ENCODE measurements around the gene GARNL3. TPM values are rescaled to one million over a fixed set of nuclear protein-coding genes. Genes with fewer than 3 reads are reported as not detected.
A peak's percentile ranks its signal among the peaks of the same experiment; 100 is the strongest.

Gene GARNL3
- total RNA-seq, 1 experiment from 2014 or later: 1.1 TPM

- no peak for DNase-seq (ENCODE audit: low spot score)
Observed at GRCh38 chr9:127349483-127350113, 85.0 kb downstream of the GARNL3 start.

GRCh38 chr9:127351182-127352166 is 86.9 kb downstream of the GARNL3 start:
- no peak for DNase-seq (ENCODE audit: low spot score)

- DNase-seq (ENCODE audit: low spot score): no peak
Observed at GRCh38 chr9:127353882-127354281, 89.3 kb downstream of the GARNL3 start.

- DNase-seq (ENCODE audit: low spot score): no peak
Observed at GRCh38 chr9:127356906-127357305, 92.3 kb downstream of the GARNL3 start.

GRCh38 chr9:127358023-127358535 is 93.5 kb downstream of the GARNL3 start:
- DNase-seq (ENCODE audit: low spot score): no peak

- DNase-seq (ENCODE audit: low spot score): no peak
Observed at GRCh38 chr9:127358770-127359169, 94.2 kb downstream of the GARNL3 start.

GRCh38 chr9:127360250-127360649 is 95.7 kb downstream of the GARNL3 start:
- DNase-seq (ENCODE audit: low spot score): no peak

GRCh38 chr9:127360829-127361228 is 96.3 kb downstream of the GARNL3 start:
- peak; percentile 42 for DNase-seq (ENCODE audit: low spot score)

- DNase-seq (ENCODE audit: low spot score): no peak
Observed at GRCh38 chr9:127361561-127361960, 97.0 kb downstream of the GARNL3 start.

GRCh38 chr9:127362829-127363228 is 98.3 kb downstream of the GARNL3 start:
- DNase-seq (ENCODE audit: low spot score): no peak

- DNase-seq (ENCODE audit: low spot score): no peak
Observed at GRCh38 chr9:127365461-127365860, 100.9 kb downstream of the GARNL3 start.

- no peak for DNase-seq (ENCODE audit: low spot score)
Observed at GRCh38 chr9:127366594-127366993, 102.0 kb downstream of the GARNL3 start.

GRCh38 chr9:127368852-127369402 is 104.4 kb downstream of the GARNL3 start:
- DNase-seq (ENCODE audit: low spot score): no peak

- DNase-seq (ENCODE audit: low spot score): no peak
Observed at GRCh38 chr9:127369428-127369827, 104.9 kb downstream of the GARNL3 start.

- DNase-seq (ENCODE audit: low spot score): no peak
Observed at GRCh38 chr9:127370147-127370579, 105.6 kb downstream of the GARNL3 start.

- no peak for DNase-seq (ENCODE audit: low spot score)
Observed at GRCh38 chr9:127370672-127371648, 106.4 kb downstream of the GARNL3 start.

GRCh38 chr9:127380479-127380878 is 115.9 kb downstream of the GARNL3 start:
- no peak for DNase-seq (ENCODE audit: low spot score)

- no peak for DNase-seq (ENCODE audit: low spot score)
Observed at GRCh38 chr9:127382541-127382940, 118.0 kb downstream of the GARNL3 start.

- DNase-seq (ENCODE audit: low spot score): no peak
Observed at GRCh38 chr9:127384016-127384730, 119.6 kb downstream of the GARNL3 start.

GRCh38 chr9:127384901-127385300 is 120.3 kb downstream of the GARNL3 start:
- no peak for DNase-seq (ENCODE audit: low spot score)
